Activated T-helper 1 cell treated with Interleukin-2 at 50 U/mL for 16 hours (primary cell): ENCODE measurements around the gene ZNRF4.

Source experiments
- DNase-seq: peaks from one replicate; pipeline ENCODE4 v3.0.0-alpha.2; 2020; ENCODE audit warnings: low read depth

The ZNRF4 gene

DNA sequence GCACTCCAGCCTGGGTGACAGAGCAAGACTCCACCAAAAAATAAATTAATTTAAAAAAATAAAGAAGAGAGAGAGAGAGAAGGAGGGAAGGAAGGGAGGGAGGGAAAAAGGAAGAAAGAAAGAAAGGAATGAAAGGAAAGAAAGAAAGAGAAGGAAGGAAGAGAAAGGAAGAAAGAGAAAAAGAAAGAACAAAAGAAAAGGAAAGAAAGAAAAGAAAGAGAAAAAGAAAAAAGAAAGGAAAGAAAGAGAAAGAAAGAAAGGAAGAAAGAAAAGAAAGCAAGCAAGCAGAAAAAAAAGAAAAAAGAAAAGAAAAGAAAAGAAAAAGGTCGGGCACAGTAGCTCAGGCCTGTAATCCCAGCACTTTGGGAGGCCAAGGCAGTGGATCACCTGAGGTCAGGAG, 14.9 kb upstream of the ZNRF4 start:
- DNase-seq = no peak

DNA sequence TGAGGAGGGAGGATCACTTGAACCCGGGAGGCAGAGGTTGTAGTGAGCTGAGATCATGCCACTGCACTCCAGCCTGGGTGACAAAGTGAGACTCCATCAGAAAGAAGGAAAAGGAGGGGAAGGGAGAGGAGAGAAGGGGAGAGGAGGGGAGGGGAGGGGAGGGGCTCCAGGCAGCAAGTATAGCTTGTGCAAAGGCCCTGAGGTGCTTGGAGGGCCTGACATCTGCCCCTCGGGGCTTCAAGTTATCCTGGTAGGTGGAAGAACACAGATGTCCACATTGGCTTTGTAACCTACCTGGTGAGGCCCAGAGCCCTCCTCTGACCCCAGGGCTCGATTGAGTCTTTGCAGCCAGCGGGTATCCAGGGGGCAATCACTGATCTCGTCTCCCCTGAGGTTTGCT, 11.5 kb upstream of the ZNRF4 start:
- DNase-seq = no peak

DNA sequence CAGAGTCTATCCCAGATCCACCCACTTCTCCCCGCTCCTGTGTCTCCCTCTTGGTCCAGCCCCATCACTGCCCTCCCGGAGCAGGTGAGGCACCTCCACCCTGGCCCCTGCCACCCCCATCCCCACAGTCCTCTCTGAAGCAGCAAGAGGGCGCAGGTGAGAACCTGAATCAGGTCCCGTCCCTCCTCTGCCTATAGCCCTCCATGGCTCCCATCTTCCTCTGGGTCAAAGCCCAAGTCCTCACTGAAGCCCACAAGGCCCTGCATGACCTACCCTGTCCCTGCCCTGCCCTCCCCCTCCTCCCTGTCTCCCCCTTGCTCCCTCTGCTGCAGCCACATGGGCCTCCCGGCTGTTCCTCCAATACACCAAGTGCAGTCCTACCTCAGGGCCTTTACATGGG, 10.8 kb upstream of the ZNRF4 start:
- no peak for DNase-seq

DNA sequence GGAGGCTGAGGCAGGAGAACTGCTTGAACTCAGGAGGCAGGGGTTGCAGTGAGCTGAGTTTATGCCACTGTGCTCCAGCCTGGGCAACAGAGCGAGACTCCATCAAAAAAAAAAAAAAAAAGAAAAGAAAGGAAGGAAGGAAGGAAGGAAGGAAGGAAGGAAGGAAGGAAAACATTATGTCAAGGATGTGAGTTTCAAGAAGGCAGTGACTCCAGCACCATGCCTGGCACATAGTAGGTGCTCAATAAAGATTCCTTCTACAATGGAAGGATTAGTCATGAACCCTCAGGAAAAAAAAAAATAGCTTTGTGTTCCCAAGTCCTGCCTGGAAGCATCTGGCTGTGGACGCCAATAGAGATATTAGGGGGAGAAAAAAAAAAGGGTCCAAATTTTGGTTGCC, 10.1 kb upstream of the ZNRF4 start:
- no peak for DNase-seq

DNA sequence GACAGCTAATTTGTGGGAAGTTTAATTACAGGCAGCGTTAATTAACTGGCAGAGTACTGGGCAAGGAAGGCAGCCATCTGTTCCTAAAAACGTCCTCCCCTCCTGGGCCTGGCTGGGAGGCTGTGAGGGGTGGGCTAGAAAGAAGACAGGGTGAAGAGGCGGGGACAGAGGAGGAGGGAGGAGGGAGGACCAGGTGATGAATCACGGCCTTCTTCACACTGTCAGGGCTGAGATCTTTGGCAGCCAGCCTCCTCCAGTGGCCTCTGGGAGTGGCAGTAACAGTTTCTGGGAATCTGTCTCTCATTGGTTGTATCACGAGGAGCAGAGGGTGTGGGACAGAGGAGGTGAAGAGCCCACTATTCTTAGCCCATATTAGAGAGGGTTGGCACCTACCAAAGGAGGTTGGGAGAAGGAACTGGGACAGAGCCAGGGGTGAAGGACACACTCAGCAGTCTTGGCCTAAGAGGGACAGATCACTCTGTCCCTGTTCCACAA, 9.6 kb upstream of the ZNRF4 start:
- DNase-seq = no peak

DNA sequence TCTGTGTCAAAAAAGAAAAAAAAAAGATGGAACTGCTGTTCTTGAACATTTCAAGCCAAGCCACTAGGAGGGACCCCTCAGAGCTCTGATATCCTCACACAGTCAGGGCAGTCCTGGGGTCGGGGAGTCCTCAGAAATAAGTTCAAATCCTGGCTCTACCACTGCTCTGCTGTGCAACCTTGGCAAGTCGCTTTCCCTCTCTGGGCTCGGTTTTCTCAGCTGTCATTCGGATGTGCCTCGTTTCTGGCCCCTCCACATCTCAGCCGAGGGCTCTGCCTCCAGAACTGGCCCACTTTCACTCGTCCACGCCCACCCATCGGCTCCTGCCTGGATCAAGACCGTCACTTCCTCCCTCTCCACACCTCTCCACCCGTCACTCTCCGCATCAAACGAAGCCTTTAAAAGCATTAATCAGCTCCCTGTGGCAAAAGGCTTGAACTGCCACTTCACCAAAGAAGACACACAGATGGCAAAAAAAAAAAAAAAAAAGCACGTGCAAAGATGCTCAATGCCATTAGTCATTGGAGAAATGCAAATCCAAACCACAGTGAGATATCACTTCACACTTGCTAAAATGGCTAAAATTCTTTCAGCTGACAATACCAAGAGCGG, 7.4 kb upstream of the ZNRF4 start:
- no peak for DNase-seq

DNA sequence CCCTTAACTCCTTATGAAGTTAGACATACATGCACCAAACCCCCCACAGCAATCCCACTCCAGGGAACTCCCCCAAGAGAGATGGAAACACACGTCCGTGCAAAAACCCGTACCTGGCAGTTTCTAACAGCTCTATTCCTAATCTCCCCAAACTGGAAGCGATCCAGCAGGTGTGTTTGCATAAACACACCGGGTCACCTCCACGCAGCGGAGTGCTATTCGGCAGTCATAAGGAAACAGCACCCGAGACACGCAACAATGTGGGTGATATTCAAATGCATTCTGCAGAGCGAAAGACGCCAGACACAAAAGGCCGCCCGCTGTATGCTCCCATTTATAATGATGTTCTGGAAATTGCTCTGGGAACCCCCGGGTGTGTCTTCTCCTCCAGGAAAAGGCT, 6.8 kb upstream of the ZNRF4 start:
- DNase-seq = no peak

DNA sequence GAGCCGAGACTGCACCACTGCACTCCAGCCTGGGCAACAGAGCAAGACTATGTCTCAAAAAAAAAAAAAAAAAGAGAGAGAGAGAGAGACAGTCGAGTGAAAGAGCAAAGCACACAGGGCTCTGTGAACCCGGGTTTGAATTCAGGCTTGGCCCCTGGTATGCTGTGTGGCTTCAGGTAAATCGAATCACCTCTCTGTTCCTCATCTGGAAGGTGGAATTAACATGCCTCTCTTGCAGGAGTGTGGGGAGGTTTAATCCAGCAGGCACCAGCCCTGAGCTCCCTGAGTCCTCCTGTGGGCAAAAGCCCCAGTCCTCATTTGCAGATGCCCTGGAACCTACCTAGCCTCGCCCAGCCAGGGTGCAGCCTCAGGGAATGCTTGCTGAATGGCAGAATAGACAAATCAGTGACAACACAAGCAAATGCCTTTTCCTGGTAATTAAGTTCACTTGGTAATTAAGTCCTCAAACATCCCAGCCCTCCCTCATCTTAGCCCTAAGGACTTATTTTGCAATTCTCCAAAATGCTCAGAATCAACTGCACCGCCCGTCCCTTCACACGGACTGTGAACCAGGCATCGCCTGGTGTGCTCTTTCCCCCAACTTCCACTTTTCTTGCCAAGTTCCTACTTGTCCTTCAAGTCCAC, 4.6 kb upstream of the ZNRF4 start:
- DNase-seq = no peak

DNA sequence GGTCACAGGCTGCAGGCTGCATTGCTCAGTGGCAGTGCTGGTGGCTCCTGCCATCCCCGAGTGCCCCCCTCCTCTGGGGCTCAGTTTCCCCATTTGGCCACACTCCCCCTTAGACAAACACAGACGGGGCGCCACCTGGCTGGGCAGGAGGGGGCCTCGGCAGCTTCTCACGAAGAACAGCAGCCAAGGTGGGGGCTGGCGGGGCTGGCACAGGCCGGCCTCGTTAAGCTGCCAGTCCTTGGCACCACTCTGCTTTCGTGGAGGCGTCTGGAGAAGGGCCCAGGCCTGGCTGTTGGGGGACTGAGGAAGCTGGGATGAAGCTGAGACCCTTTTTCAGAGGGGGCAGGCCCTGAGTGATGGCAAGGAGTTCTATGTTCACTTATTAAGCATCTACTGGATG, 3.7 kb upstream of the ZNRF4 start:
- no peak for DNase-seq

DNA sequence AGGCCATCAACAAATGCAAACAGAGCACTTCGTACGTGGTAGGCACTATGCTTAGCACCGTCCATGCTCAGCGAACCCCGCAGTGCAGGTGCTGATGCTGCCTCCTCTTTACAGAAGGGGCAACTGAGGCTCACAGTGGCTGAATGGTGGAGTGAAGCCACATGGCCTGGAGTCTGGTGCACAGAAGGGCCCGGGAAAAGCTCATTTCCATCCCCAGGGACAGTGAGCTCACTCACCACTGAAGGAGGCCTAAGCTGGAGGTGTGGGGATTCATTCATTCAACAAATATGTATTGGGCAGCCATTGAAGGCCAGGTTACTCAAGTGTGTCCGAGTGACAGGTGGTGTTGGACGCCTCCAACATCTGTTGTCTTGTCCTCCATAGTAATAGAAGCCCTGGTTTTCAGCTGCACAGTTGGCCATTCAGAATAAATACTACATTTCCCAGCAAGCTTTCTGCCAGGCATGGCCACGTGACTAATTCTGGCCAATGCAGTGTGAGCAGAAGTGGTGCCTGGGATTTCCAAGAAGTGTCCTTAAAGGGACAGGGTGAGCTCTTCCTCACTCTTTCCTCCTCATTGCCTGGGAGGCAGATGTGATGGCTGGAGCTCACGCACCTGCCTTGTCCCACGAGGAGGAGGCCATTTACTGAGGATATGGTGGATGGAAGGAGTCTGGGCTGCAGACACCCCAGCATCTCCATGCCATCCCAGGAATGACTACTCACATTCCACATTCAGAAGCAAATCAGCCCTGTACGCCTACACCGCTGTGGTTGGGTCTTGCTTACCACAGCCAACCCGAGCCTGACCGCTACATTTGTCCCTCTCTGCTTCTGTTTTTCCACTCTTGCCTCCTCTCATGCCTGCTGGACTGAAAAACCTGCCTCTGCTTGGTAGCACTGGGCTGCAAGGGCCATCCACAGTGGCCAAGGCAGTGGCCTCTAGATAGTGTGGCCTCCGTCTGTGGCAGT, 2.3 kb upstream of the ZNRF4 start:
- DNase-seq = no peak

DNA sequence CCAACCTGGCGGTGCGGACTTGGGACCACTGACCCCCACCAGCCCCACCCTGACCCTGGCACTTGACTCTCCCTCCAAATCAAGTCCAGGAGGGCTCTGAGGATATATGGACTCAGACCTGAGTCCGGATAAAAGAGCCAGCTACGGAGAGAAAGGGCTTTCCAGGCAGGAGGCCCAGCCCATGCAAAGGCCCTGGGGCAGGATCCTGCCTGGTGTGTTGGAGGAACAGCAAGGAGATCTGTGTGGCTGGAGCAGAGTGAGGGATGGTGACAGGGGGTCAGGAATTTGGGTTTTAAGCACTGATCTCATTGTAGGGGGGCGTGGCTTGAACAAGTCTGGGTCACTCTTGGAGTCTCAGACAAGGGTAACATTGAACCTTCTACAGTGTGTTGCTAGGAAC, 474 bp upstream of the ZNRF4 start:
- no peak for DNase-seq

DNA sequence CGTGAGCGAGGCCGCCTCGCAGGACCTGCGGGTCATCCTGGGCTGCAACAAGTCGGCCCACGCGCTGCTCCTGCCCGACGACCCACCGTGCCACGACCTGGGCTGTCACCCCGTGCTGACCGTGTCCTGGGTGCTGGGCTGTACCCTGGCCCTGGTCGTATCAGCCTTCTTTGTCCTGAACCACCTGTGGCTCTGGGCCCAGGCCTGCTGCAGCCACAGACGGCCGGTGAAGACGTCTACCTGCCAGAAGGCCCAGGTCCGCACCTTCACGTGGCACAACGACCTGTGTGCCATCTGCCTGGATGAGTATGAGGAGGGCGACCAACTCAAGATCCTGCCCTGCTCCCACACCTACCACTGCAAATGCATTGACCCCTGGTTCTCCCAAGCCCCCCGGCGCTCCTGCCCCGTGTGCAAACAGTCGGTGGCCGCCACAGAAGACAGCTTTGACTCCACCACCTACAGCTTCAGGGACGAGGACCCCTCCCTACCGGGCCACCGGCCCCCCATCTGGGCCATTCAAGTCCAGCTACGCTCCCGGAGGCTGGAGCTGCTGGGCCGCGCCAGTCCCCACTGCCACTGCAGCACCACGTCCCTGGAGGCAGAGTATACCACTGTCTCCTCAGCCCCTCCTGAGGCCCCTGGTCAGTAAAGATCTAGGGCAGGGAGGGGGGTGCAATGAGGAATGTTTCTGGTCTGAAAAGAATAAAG, 1.1 kb downstream of the ZNRF4 start:
- DNase-seq = no peak

DNA sequence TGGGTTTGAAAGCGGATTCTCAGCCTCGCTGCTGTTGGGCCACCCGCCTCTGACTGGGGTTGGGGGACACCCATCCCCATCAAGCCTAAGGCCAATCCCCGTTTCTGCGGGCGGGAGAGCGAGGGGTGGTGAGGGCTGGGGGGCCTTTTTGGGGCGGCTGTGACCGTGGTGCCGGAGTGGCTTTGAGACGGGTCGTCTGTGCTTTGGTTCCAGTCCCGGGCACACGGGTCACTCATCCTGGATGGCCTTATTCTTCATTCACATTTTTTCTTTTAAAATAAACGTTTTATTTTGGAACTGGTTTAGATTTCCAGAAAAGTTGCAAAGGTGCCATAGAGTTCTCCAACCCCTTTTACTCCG, 1.6 kb downstream of the ZNRF4 start:
- DNase-seq = no peak

DNA sequence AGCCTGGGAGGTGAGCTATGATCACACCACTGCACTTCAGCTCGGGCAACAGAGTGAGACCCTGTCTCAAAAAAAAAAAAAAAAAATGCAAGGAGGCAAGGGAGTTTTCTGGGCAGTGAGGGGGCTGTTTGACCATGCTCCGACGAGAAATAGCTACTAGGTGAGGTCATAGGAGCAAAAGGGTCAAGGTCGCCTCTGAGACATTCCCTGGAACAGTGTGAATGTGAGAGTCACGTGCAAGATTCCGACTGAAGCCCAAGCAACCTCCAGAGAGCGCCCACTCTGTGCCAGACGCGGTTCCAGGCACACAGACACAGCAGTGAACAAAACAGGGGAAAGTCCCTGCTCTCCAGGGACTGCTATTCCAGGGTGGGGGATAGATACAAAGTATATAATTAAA, 2.5 kb downstream of the ZNRF4 start:
- no peak for DNase-seq

DNA sequence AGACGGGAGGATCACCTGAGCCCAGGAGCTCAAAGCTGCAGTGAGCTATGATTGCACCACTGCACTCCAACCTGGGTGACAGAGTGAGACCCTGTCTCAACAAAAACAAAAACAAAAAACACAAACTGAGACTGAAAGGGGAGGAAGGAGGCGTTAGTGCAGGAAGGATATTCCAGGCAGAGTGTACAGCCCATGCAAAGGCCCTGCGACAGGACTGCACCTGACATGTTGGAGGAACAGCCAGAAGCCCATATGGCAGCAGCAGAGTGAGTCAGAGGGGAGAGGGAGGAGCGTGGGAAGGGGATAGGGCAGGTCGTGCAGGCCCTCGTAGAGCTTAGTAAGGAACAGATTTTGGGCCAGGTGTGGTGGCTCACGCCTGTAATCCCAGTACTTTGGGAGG, 3.2 kb downstream of the ZNRF4 start:
- DNase-seq = no peak

DNA sequence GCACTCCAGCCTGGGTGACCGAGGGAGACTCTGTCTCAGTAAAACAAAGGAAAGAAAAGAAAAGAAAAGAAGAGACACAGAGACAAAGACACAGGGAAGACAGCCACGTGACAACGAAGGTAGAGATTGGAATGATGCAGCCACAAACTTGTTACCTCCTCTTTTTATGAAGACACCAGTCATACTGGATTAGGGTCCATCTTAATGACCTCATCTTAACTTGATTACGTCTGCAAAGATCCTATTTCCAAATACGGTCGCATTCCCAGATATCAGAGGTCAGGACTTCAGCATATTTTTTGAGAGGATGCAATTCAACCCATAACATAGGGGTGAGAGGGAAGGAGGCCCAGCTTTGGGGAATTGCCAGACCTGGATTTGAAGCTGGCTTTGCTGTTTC, 4.1 kb downstream of the ZNRF4 start:
- DNase-seq = no peak

DNA sequence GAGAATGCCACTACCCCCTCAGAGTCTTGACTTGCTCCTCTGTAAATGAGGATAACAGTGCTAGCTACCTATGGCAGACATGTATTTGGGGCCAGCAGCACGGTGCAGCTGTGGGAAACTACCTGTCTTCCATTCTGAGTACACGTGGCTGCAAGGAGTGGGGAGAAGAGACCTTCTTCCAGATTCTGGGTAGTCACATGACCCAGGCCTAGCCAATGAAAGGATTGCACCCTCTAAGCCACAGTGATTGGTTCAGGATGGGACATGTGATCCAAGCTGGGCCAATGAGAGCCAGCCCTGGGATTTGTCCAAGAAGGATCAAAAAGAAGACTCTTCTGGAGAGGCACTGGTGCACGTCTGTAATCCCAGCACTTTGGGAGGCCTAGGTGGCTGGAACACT, 5.5 kb downstream of the ZNRF4 start:
- no peak for DNase-seq

DNA sequence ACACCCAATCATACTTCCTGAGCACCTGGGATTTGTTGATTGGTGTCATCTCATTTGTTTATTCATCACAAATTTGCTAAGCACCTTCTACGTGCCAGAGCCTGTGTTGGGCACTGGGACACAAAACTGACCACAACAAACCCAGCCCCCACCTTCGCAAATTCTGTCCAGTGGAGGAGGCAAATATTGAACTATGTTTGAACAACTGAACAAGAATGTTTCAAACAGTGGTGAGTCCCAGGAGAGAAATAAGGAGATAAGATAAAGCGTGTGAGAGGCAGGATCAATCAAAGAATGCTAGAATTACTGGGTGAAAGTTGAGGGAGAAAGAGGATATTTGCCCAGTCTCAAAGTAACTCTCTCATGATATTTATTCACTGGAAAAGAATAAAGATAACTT, 8.7 kb downstream of the ZNRF4 start:
- DNase-seq = no peak

DNA sequence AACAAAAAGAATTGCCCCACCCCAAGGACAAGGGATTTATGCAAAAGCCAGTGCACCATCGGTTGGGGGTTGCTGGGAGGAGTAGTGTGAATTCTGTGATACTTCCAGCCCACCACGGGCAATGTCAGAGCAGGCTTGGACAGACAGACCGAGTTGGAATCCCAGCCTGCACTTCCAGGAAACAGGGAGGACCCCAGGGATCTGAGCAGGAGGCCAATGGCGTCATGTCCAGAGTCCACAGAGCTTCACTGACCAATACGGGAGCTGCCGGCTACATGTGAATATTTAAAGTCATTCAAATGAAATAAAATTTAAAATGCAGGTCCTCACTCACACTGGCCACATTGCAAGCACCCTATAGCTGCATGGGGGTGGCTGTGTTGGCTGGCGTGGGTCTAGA, 10.9 kb downstream of the ZNRF4 start:
- no peak for DNase-seq

DNA sequence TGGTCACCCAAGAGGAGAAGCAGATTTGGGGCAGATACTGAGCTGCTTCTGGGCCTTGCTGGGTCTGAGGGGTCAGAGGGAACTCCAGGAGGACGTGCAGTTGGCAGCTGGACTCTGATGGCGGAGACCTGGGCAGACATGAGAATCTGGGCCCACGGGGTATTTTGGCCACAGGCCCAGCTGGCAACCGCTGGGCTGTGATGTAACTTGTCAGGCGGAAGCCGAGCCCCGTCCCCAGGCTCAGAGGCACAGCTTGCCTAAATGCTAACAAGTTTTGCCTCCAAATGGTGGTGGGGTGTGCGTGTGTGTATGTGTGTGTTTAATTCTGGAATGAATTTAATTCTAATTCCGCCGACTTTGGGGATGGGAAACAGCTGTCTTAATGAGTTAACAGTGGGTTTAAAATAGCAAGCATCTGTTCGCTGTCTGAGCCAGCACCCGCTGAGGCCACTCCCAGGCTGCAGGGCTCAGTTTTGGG, 11.6 kb downstream of the ZNRF4 start:
- DNase-seq = no peak

DNA sequence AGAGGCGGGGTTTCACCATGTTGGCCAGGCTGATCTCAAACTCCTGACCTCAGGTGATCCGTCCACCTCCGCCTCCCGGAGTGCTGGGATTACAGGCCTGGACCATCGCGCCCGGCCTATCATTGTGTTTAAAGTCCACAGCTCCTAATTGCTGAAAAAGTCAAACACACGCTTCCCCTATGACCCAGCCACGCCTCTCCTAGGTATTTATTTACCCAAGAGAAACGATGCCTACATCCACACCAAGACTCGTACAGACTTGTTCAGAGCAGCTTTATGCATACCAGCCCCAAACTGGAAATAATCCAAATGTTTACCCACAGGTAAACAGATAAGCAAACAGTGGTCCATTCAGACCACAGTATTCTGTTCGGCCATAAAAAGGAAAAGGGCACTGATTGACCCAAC, 15.1 kb downstream of the ZNRF4 start:
- no peak for DNase-seq

DNA sequence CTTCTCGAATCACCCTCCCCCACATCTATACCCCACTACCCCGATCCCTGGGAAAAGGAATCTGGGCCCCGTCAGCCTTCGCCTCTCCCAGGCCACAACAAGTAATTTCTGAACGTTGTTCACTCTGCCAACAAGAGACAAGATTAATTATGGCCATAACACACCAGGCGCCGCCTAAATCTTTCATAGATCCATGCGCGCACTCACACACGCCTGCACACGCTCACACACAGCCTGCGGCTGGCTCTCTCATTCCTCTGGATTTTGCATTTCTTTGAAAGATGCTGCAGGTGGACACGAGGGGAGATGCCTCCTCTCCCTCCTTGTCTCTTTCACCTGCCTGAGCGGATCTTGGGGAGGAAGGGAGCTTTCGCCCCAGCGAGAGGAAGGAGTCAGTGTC, 17.1 kb downstream of the ZNRF4 start:
- DNase-seq = no peak
